K562 (cell line): ENCODE measurements around the gene PSD2. TPM values are rescaled to one million over a fixed set of nuclear protein-coding genes. Genes with fewer than 3 reads are reported as not detected.
A peak's percentile ranks its signal among the peaks of the same experiment; 100 is the strongest.

ENCODE experiments used
- ATAC-seq: fragments of 200-7000 bp; cut with Tn5 transposase; 3 replicates; pipeline ENCODE4 v1.9.1; 2020; ENCODE audit warnings: moderate library complexity
- BruUV-seq: library from RNA; stranded (reverse); fragments of 400-500 nt; replicated peaks from 2 replicates; lab custom pipeline; 2021; lab: Mats Ljungman, UMichigan
- CTCF ChIA-PET: fragments of 300-600 bp; formaldehyde crosslinking; extraction: SDS; loops from one replicate; lab custom pipeline; 2021; ENCODE audit warnings: low intra/inter-chr PET ratio; lab: Yijun Ruan, JAX
- POLR2A ChIA-PET: fragments of 300-600, 350-650 bp; sonication (Branson Sonifier 250); formaldehyde crosslinking; extraction: SDS; loops from one replicate; lab custom pipeline; 2021; ENCODE audit warnings: antibody characterized with exemption, inconsistent platforms; lab: Yijun Ruan, JAX
- DNase-seq, 4 experiments: peaks; one replicate each; pipeline versions ENCODE4 v3.0.0 to v3.0.0-alpha.2; 2011 to 2018; ENCODE audit warnings: low spot score in 3 of 4, mixed read lengths in 3 of 4; ENCODE audit errors: extremely low read depth in 1 of 4
- FAIRE-seq: peaks from 2 replicates; lab custom pipeline; 2011; peaks lifted over from hg19 to GRCh38; lab: Jason Lieb, UNC
- H2AFZ ChIP-seq: 2 replicates; pipeline ENCODE4 v1.6.0; 2011; ENCODE audit warnings: low read depth, low read length, control low read depth, inconsistent platforms
- H3K27ac ChIP-seq: fragments of 200-600 bp; 3 replicates; pipeline ENCODE4 v1.8.0; 2011; ENCODE audit warnings: low read depth, mild to moderate bottlenecking, control low read depth, inconsistent platforms, low read length, moderate library complexity, mixed read lengths; ENCODE audit errors: extremely low read depth
- H3K27me3 ChIP-seq, 2 experiments: fragments of 300-600 bp in 1 of 2; 2 replicates in 1 of 2; 3 replicates in 1 of 2; pipeline versions ENCODE4 v1.6.0 to v1.8.0; 2011; ENCODE audit warnings: inconsistent platforms in 2 of 2, low read length in 2 of 2, mild to moderate bottlenecking in 1 of 2, mixed read lengths in 1 of 2, moderate library complexity in 1 of 2; ENCODE audit not compliant: control insufficient read depth in 2 of 2, insufficient read depth in 2 of 2
- H3K36me3 ChIP-seq: fragments of 300-600 bp; 3 replicates; pipeline ENCODE4 v1.8.0; 2011; ENCODE audit warnings: mild to moderate bottlenecking, low read length, inconsistent platforms; ENCODE audit not compliant: control insufficient read depth, insufficient read depth
- H3K4me1 ChIP-seq, 2 experiments: fragments of 200-600 bp in 1 of 2; replicated peaks in 1 of 2; 2 replicates in 1 of 2; 3 replicates in 1 of 2; pipeline versions ENCODE4 v1.5.1 to v1.8.0; 2011; ENCODE audit warnings: inconsistent platforms in 2 of 2, low read length in 2 of 2, mild to moderate bottlenecking in 1 of 2, mixed read lengths in 1 of 2, moderate library complexity in 1 of 2; ENCODE audit not compliant: control insufficient read depth in 2 of 2, insufficient read depth in 2 of 2
- H3K4me2 ChIP-seq: 2 replicates; pipeline ENCODE4 v1.6.1; 2011; ENCODE audit warnings: low read length, control low read depth, inconsistent platforms, mixed read lengths; ENCODE audit not compliant: insufficient read depth
- H3K4me3 ChIP-seq: fragments of 200-600 bp; sonication (generic), shearing (Covaris generic); 2 replicates; pipeline ENCODE4 v1.5.1; 2016; ENCODE audit warnings: control low read depth, inconsistent platforms
- H3K79me2 ChIP-seq: fragments of 200-600 bp; 3 replicates; pipeline ENCODE4 v1.8.0; 2011; ENCODE audit warnings: low read length, inconsistent platforms; ENCODE audit not compliant: control insufficient read depth, insufficient read depth
- H3K9ac ChIP-seq, 2 experiments: 2 replicates each; pipeline versions ENCODE4 v1.6.0 to v1.6.1; 2011; ENCODE audit warnings: low read depth in 2 of 2, low read length in 2 of 2, control low read depth in 1 of 2, inconsistent platforms in 1 of 2, mild to moderate bottlenecking in 1 of 2, mixed read lengths in 1 of 2; ENCODE audit not compliant: insufficient read depth in 1 of 2
- H3K9me1 ChIP-seq: one replicate; pipeline ENCODE4 v1.6.0; 2011; ENCODE audit warnings: inconsistent platforms, mild to moderate bottlenecking, low read length, moderate library complexity; ENCODE audit not compliant: control insufficient read depth, insufficient read depth
- H3K9me3 ChIP-seq: replicated peaks from 2 replicates; pipeline ENCODE4 v1.5.1; 2011; ENCODE audit warnings: low read depth, low read length, inconsistent platforms; ENCODE audit not compliant: control insufficient read depth, insufficient read depth
- H4K20me1 ChIP-seq: replicated peaks from 2 replicates; pipeline ENCODE4 v1.6.1; 2011; ENCODE audit warnings: low read length, inconsistent platforms, mixed read lengths; ENCODE audit not compliant: control insufficient read depth, insufficient read depth
- ARID2 ChIP-seq: fragments of 450-650 bp; IDR thresholded peaks from 2 replicates; pipeline ENCODE4 v1.6.1; 2017; ENCODE audit warnings: antibody characterized with exemption, mild to moderate bottlenecking
- BACH1 ChIP-seq: fragments of 200-800 bp; sonication (Bioruptor generic); IDR thresholded peaks from 2 replicates; pipeline ENCODE4 v1.6.1; 2016; ENCODE audit warnings: missing genetic modification characterization, missing compliant biosample characterization
- CUX1 ChIP-seq: fragments of 200-800 bp; sonication (Bioruptor generic); IDR thresholded peaks from 2 replicates; pipeline ENCODE4 v1.6.1; 2016; ENCODE audit warnings: missing genetic modification characterization, missing compliant biosample characterization
- DIDO1 ChIP-seq: fragments of 450-650 bp; IDR thresholded peaks from 2 replicates; pipeline ENCODE4 v1.6.1; 2016; ENCODE audit warnings: low read depth, missing biosample characterization, missing genetic modification characterization
- NFIC ChIP-seq: fragments of 450-650 bp; IDR thresholded peaks from 2 replicates; pipeline ENCODE4 v1.6.1; 2017; ENCODE audit warnings: mild to moderate bottlenecking, inconsistent platforms
- SETDB1 ChIP-seq: IDR thresholded peaks from one replicate; pipeline ENCODE4 v1.6.1; 2012; ENCODE audit warnings: low read length, control low read depth, inconsistent platforms
- STAT5B ChIP-seq: fragments of 250-450 bp; sonication (Bioruptor Pico); IDR thresholded peaks from 2 replicates; pipeline ENCODE4 v1.8.0; 2021; ENCODE audit warnings: mild to moderate bottlenecking, inconsistent platforms
- THAP7 ChIP-seq: fragments of 250-450 bp; sonication (Bioruptor Pico); IDR thresholded peaks from 2 replicates; pipeline ENCODE4 v1.5.0; 2021
- ZNF583 ChIP-seq: fragments of 250-450 bp; sonication (Bioruptor Pico); IDR thresholded peaks from 2 replicates; pipeline ENCODE4 v1.4.0; 2020
- WGBS: fragments of 100-300 bp; shearing (Covaris generic); methylation state at CpG from one replicate; pipeline ENCODE4 v1.1.6; 2016; ENCODE audit warnings: low coverage, mixed read lengths; ENCODE audit not compliant: insufficient coverage; ENCODE audit errors: missing lambda C conversion rate; 5-methylcytosine and 5-hydroxymethylcytosine counted together
- in situ Hi-C: fragments of 300-500 bp; cut with MboI; formaldehyde crosslinking; loops from 4 replicates; pipeline ENCODE4 v1.15.0; 2018; ENCODE audit warnings: inconsistent platforms, mixed read lengths
- intact Hi-C: fragments of 100-400 bp; cut with micrococcal nuclease; formaldehyde crosslinking; loops from 2 replicates; pipeline ENCODE4 v1.14.2; 2022
- polyA plus RNA-seq, 8 experiments: library from polyadenylated mRNA; depleted of rRNA in 4 of 8; stranded (reverse) in 5 of 8; unstranded in 3 of 8; fragments of >200 nt; fragmentation: Nextera tagmentation in 2 of 8; fragmentation: Illumina TruSeq in 1 of 8; extraction: Ambion mirVana in 2 of 8; extraction: Trizol in 1 of 8; gene quantifications; 2 replicates each; pipeline versions ENCODE4 v1.2.1 to v1.2.3, GENCODE V29; 2011 to 2014; ENCODE audit warnings: inconsistent platforms in 1 of 8, missing spikeins in 1 of 8
- total RNA-seq, 7 experiments: library from RNA; depleted of rRNA in 6 of 7; stranded (reverse); fragments of >200 nt in 6 of 7; fragmentation: Illumina TruSeq in 2 of 7; extraction: Trizol in 2 of 7; gene quantifications; 2 replicates each; pipeline versions ENCODE4 v1.2.1 to v1.2.3, GENCODE V29; 2011 to 2021; ENCODE audit warnings: low replicate concordance in 1 of 7

PSD2 gene
- total and polyA plus RNA-seq, 9 of the 15 experiments (the other 6 are each of a cell fraction or from before 2014, with no cell fraction given), result 0.01 to 0.09 (median 0.04) TPM; not detected in 4

- ATAC-seq (no peak), FAIRE-seq (no peak), DNase-seq (no peak)
- H3K79me2 ChIP-seq, result no peaks in the 10 kb centered on the region
- H3K4me1 ChIP-seq, result no peaks in the 10 kb centered on the region
- in situ Hi-C loops (loop anchor here (10.0 kb wide), 1 partner anchor 222 kb away; no protein-coding TSS in a partner anchor), intact Hi-C loops (no loop called here)
- WGBS, result 2% methylated on average over 4 of the region's 4 CpGs
- peaks cover 9 to 60% of the 10 kb centered on the region in 2 experiments; a peak in 4 of 5 replicates for H3K27me3 ChIP-seq
- POLR2A ChIA-PET, result no interaction called here
- H3K9me3 ChIP-seq, result no peaks in the 10 kb centered on the region
- H3K9me1 ChIP-seq, result no peaks in the 10 kb centered on the region
- BruUV-seq, result no TSS peak
- peaks cover 4% of the 10 kb centered on the region; the same call in 1 of the 2 replicates for H4K20me1 ChIP-seq
- H3K36me3 ChIP-seq, result no peaks in the 10 kb centered on the region
- H3K4me2 ChIP-seq, result no peak overlapping the region
- CTCF ChIA-PET, result no interaction called here
- H3K4me3 ChIP-seq, result no peak overlapping the region
- TF ChIP-seq DIDO1 (tag), result no peak
- no peak for TF ChIP-seq STAT5B (CRISPR knock-in tag)
- TF ChIP-seq ARID2, result no peak
- no peak for TF ChIP-seq BACH1 (tag)
- TF ChIP-seq THAP7 (CRISPR knock-in tag), result no peak
- no peak for TF ChIP-seq ZNF583 (CRISPR knock-in tag)
- TF ChIP-seq SETDB1, result no peak
- peak; percentile 53 for TF ChIP-seq NFIC
- no peak for TF ChIP-seq CUX1 (CRISPR knock-in tag)
- no peak overlapping the region for H2AFZ ChIP-seq
- no peak overlapping the region for H3K9ac ChIP-seq
- H3K27ac ChIP-seq, result no peak overlapping the region
Measured at GRCh38 chr5:139856714-139857113, 61.1 kb downstream of the PSD2 start.
